ENCODE results near the gene FBXL16. TPM values are rescaled to one million over a fixed set of nuclear protein-coding genes. Genes with fewer than 3 reads are reported as not detected.
A peak's percentile ranks its signal among the peaks of the same experiment; 100 is the strongest.

FBXL16 gene
- total RNA-seq, 1 experiment from 2014 or later: 1.3 TPM

DNA sequence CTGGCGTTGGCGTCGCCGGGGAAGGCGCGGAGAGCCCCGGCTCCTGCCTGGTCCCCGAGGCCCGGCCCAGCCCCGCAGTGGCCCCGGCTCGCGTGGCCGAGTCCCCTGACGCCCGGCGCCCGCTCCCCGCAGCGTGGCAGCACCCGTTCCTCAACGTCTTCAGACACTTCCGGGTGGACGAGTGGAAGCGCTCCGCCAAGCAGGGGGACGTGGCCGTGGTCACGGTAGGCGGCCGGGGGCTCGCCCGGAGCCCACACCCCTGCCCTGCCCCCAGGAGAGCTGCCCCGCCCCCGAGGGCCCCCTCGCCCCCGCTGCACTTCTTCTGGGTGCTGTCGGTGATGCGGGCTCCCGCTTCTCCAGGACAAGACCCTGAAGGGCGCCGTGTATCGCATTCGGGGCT is 56.0 kb downstream of the FBXL16 start:
- Mint-ChIP-seq H3K27ac (ENCODE audit: unreplicated experiment) (peak overlapping the region; percentile 47), H3K4me1 (ENCODE audit: low read depth, unreplicated experiment) (peaks cover 17% of the 10 kb centered on the region), H3K4me3 (ENCODE audit: low read depth, unreplicated experiment) (peak overlapping the region; percentile 77)

DNA sequence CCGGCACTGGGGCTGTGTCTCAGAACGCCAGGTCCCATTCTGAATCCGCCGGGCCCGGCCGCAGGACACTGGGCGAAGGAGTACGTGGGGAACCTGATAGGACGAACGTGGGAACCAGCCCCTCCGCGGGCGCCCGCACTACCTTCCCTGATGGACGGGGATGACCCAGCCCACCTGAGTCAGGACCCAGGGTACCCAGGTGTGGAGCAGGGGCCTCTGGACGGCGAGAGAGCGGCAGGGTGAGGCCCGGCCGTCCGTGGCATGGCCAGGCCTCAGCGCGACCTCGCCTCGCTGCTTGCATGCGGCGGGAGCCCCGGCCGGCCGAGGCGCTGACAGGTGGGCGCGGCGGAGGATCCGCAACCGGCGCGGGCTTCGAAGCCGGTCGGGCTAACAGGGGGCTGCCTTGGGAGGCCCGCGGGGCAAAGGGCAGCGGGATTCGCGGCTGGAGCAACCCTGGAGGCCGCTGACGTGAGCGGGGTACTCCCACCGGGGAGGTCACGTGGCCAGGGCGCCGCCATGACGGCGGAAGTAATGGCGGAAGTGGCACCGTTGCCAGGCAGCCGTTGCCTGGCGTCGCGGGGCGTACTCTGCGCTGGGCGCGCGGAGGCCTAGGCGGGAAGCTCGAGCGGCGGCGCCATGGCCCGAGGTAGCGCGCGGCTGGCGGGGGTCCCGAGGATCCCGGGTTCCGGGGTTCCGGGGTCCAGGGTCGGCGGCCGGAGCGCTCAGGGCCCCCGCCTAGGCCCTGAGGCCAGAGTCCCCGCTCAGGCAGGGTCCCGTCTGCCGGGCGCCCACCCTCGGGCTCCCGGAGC is 56.6 kb downstream of the FBXL16 start, which contains the start of gene WDR90:
TSS of gene WDR90 (plus strand) at position 585 of the 809 bp plus-strand sequence. CDS start at position 637, 52 bp downstream.
- intact Hi-C loops (cut with micrococcal nuclease; ENCODE audit: unreplicated experiment): no loop called here
- CTCF ChIA-PET: interaction anchor here (0.5 to 2.1 kb wide), 6 partner anchors 12 to 77 kb away, joined by 3 to 6 read pairs (median 3); partner anchors contain the start of genes METTL26 and RHOT2
- Mint-ChIP-seq H3K9me3 (ENCODE audit: low read depth, unreplicated experiment) (no peaks in the 10 kb centered on the region), H3K4me3 (ENCODE audit: low read depth, unreplicated experiment) (peak within 1 kb of the TSS; percentile 77), H3K36me3 (ENCODE audit: insufficient read depth, unreplicated experiment) (peaks cover 87% of the 10 kb centered on the region), H3K27me3 (ENCODE audit: unreplicated experiment) (no peaks in the 10 kb centered on the region), H3K4me1 (ENCODE audit: low read depth, unreplicated experiment) (peaks cover 23% of the 10 kb centered on the region), H3K27ac (ENCODE audit: unreplicated experiment) (peak within 1 kb of the TSS; percentile 82)
- TSS peak; percentile 76 for BruUV-seq (replicated peaks)
- peak; percentile 97 for DNase-seq
- TF ChIP-seq, protein P1, sequence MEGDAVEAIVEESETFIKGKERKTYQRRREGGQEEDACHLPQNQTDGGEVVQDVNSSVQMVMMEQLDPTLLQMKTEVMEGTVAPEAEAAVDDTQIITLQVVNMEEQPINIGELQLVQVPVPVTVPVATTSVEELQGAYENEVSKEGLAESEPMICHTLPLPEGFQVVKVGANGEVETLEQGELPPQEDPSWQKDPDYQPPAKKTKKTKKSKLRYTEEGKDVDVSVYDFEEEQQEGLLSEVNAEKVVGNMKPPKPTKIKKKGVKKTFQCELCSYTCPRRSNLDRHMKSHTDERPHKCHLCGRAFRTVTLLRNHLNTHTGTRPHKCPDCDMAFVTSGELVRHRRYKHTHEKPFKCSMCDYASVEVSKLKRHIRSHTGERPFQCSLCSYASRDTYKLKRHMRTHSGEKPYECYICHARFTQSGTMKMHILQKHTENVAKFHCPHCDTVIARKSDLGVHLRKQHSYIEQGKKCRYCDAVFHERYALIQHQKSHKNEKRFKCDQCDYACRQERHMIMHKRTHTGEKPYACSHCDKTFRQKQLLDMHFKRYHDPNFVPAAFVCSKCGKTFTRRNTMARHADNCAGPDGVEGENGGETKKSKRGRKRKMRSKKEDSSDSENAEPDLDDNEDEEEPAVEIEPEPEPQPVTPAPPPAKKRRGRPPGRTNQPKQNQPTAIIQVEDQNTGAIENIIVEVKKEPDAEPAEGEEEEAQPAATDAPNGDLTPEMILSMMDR (IDR thresholded peaks at IDR 0.05; ENCODE audit: unreplicated experiment): no peak

More for the DNA sequence above, 56.0 kb downstream of the FBXL16 start:
- intact Hi-C loops (cut with micrococcal nuclease; ENCODE audit: unreplicated experiment): no loop called here
- Mint-ChIP-seq H3K9me3 (ENCODE audit: low read depth, unreplicated experiment) (no peaks in the 10 kb centered on the region), H3K27me3 (ENCODE audit: unreplicated experiment) (no peaks in the 10 kb centered on the region), H3K36me3 (ENCODE audit: insufficient read depth, unreplicated experiment) (peaks cover 87% of the 10 kb centered on the region)
- TF ChIP-seq, protein P1 (IDR thresholded peaks at IDR 0.05; ENCODE audit: unreplicated experiment): no peak
- TSS peak; percentile 21 for BruUV-seq (replicated peaks)
- DNase-seq: no peak
- CTCF ChIA-PET: interaction anchor here (0.5 to 0.9 kb wide), 3 partner anchors 12 to 78 kb away, joined by 3 read pairs; no protein-coding TSS in a partner anchor

GRCh38 chr16:648071-648780 is 57.4 kb downstream of the FBXL16 start:
- intact Hi-C loops (cut with micrococcal nuclease; ENCODE audit: unreplicated experiment): no loop called here
- peak; percentile 82 for DNase-seq
- peaks cover 30% of the 10 kb centered on the region for H3K4me1 Mint-ChIP-seq (ENCODE audit: low read depth, unreplicated experiment)
- TF ChIP-seq, protein P1 (IDR thresholded peaks at IDR 0.05; ENCODE audit: unreplicated experiment): peak; percentile 81
- H3K27me3 Mint-ChIP-seq (ENCODE audit: unreplicated experiment): no peaks in the 10 kb centered on the region
- no TSS peak for BruUV-seq (replicated peaks)
- peak overlapping the region; percentile 82 for H3K27ac Mint-ChIP-seq (ENCODE audit: unreplicated experiment)
- H3K4me3 Mint-ChIP-seq (ENCODE audit: low read depth, unreplicated experiment): peak overlapping the region; percentile 77
- H3K36me3 Mint-ChIP-seq (ENCODE audit: insufficient read depth, unreplicated experiment): peaks cover 87% of the 10 kb centered on the region
- no peaks in the 10 kb centered on the region for H3K9me3 Mint-ChIP-seq (ENCODE audit: low read depth, unreplicated experiment)
- CTCF ChIA-PET: interaction anchor here (0.5 to 2.1 kb wide), 6 partner anchors 12 to 247 kb away, joined by 3 to 6 read pairs (median 4); partner anchors contain the start of genes DECR2, METTL26 and RHOT2

DNA sequence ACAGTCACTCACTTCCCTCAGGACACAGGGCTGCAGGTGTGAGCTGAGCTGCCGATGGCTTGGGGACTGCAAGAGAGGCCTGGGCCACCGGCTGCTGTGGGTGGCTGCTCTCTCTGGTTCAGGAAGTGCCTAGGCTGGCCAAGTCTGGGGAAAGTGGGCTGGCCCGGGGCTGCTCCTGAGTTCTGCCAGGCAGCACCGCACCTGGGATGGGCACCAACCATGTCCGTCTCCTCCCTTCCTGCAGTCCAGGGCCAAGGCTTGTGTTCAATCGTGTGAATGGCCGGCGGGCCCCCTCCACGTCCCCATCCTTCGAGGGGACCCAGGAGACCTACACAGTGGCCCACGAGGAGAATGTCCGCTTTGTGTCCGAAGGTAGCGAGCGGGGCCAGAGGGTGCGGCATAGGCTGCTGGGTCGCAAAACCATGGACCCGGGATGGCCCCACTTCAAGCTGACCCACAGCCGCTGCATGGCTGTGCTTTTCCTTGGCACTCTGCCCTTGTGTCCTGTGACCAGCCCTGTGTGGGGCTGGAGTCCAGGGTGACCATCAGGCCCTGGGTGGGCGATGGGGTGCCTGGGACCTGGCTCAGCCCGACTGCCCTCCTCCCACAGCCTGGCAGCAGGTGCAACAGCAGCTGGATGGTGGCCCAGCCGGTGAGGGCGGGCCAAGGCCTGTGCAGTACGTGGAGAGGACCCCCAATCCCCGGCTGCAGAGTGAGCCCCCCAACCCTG is 58.3 kb downstream of the FBXL16 start:
- Mint-ChIP-seq H3K27ac (ENCODE audit: unreplicated experiment) (no peak overlapping the region), H3K27me3 (ENCODE audit: unreplicated experiment) (no peaks in the 10 kb centered on the region), H3K9me3 (ENCODE audit: low read depth, unreplicated experiment) (no peaks in the 10 kb centered on the region), H3K4me3 (ENCODE audit: low read depth, unreplicated experiment) (peak overlapping the region; percentile 77), H3K36me3 (ENCODE audit: insufficient read depth, unreplicated experiment) (peaks cover 93% of the 10 kb centered on the region), H3K4me1 (ENCODE audit: low read depth, unreplicated experiment) (peaks cover 30% of the 10 kb centered on the region)
- TF ChIP-seq, protein P1 (IDR thresholded peaks at IDR 0.05; ENCODE audit: unreplicated experiment): no peak
- CTCF ChIA-PET: interaction anchor here (0.5 to 2.1 kb wide), 5 partner anchors 11 to 246 kb away, joined by 3 to 6 read pairs (median 4); partner anchors contain the start of genes DECR2, METTL26 and RHOT2
- no peak for DNase-seq
- intact Hi-C loops (cut with micrococcal nuclease; ENCODE audit: unreplicated experiment): no loop called here
- BruUV-seq (replicated peaks): no TSS peak

All from Calu3 (cell line).